NCI-H1930 (cell line): ENCODE measurements around the gene NMRAL1.
A peak's percentile ranks its signal among the peaks of the same experiment; 100 is the strongest.

Experiments used
- DNase-seq, 2 experiments: peaks; one replicate each; lab custom pipeline; 2025; lab: John Stamatoyannopoulos, UW

The NMRAL1 gene

GRCh38 chr16:4505356-4506147 lies 31.1 kb upstream of the NMRAL1 start:
- no peak for DNase-seq

- DNase-seq = no peak
Measured at GRCh38 chr16:4501071-4501478, 26.6 kb upstream of the NMRAL1 start.

GRCh38 chr16:4500272-4500671 lies 25.8 kb upstream of the NMRAL1 start:
- DNase-seq = no peak

- DNase-seq = no peak
Measured at GRCh38 chr16:4499196-4499555, 24.8 kb upstream of the NMRAL1 start.

GRCh38 chr16:4498546-4499195 lies 24.2 kb upstream of the NMRAL1 start:
- no peak for DNase-seq

GRCh38 chr16:4496305-4496704 lies 21.9 kb upstream of the NMRAL1 start:
- DNase-seq = no peak

GRCh38 chr16:4495766-4496165 lies 21.3 kb upstream of the NMRAL1 start:
- no peak for DNase-seq

- DNase-seq = no peak
Measured at GRCh38 chr16:4494746-4495490, 20.5 kb upstream of the NMRAL1 start.

- DNase-seq = no peak
Measured at GRCh38 chr16:4491898-4492297, 17.5 kb upstream of the NMRAL1 start.

- DNase-seq = no peak
Measured at GRCh38 chr16:4489030-4489429, 14.6 kb upstream of the NMRAL1 start.

GRCh38 chr16:4488499-4488967 lies 14.1 kb upstream of the NMRAL1 start:
- no peak for DNase-seq

GRCh38 chr16:4487955-4488498 lies 13.6 kb upstream of the NMRAL1 start:
- DNase-seq = no peak

- DNase-seq = no peak
Measured at GRCh38 chr16:4486126-4486893, 11.9 kb upstream of the NMRAL1 start.

GRCh38 chr16:4481963-4482362 lies 7.5 kb upstream of the NMRAL1 start:
- DNase-seq = no peak

- DNase-seq = no peak
Measured at GRCh38 chr16:4481526-4481925, 7.1 kb upstream of the NMRAL1 start.

- no peak for DNase-seq
Measured at GRCh38 chr16:4477966-4478365, 3.5 kb upstream of the NMRAL1 start.

GRCh38 chr16:4475880-4476788 lies 1.7 kb upstream of the NMRAL1 start, which contains the start of gene HMOX2:
Gene HMOX2 (plus strand): TSS chr16:4476398. CDS start chr16:4505525, 29,127 bp downstream.
- DNase-seq = peak; percentile 90 to 95

GRCh38 chr16:4472880-4473279 lies 1.5 kb downstream of the NMRAL1 start:
- DNase-seq = no peak

GRCh38 chr16:4471869-4472268 lies 2.6 kb downstream of the NMRAL1 start:
- no peak for DNase-seq

- no peak for DNase-seq
Measured at GRCh38 chr16:4468972-4469371, 5.5 kb downstream of the NMRAL1 start.

GRCh38 chr16:4467916-4468315 lies 6.5 kb downstream of the NMRAL1 start:
- no peak for DNase-seq
